Caco-2 (cell line): ENCODE results near the gene ZNF830. TPM values are rescaled to one million over a fixed set of nuclear protein-coding genes. Genes with fewer than 3 reads are reported as not detected.

Source experiments
- BruUV-seq: library from RNA; stranded (reverse); fragments of 400-500 nt; replicated peaks from 2 replicates; lab custom pipeline; 2021; lab: Mats Ljungman, UMichigan
- CTCF ChIA-PET: fragments of 300-600 bp; sonication (Branson Sonifier 250); formaldehyde crosslinking; loops from one replicate; lab custom pipeline; 2022; ENCODE audit warnings: antibody characterized with exemption; lab: Charles Lee
- POLR2A ChIA-PET: fragments of 300-600 bp; sonication (Branson Sonifier 250); formaldehyde crosslinking; loops from one replicate; lab custom pipeline; 2022; ENCODE audit warnings: antibody characterized with exemption; lab: Charles Lee
- DNase-seq, 2 experiments: peaks; one replicate each; pipeline versions ENCODE4 v3.0.0 to v3.0.0-alpha.2; 2020 to 2022
- H3K27me3 ChIP-seq: replicated peaks from 2 replicates; pipeline ENCODE4 v1.6.0; 2011; ENCODE audit warnings: low read length; ENCODE audit not compliant: control insufficient read depth, insufficient read depth
- H3K36me3 ChIP-seq: 2 replicates; pipeline ENCODE4 v1.5.1; 2011; ENCODE audit warnings: low read length; ENCODE audit not compliant: control insufficient read depth, insufficient read depth
- H3K4me1 ChIP-seq: fragments of 250-450 bp; sonication (Bioruptor Pico); 2 replicates; pipeline ENCODE4 v1.5.1; 2020; ENCODE audit warnings: mild to moderate bottlenecking
- H3K4me3 ChIP-seq: 2 replicates; pipeline ENCODE4 v1.5.1; 2011; ENCODE audit warnings: low read depth, mild to moderate bottlenecking, control low read depth, low read length
- H3K9me3 ChIP-seq: fragments of 250-450 bp; sonication (Bioruptor Pico); 2 replicates; pipeline ENCODE4 v1.5.1; 2020; ENCODE audit warnings: mild to moderate bottlenecking, moderate library complexity
- H3K27ac Mint-ChIP-seq: one replicate; pipeline ENCODE4 v1.8.0; 2022; ENCODE audit warnings: mixed read lengths; ENCODE audit not compliant: unreplicated experiment
- H3K27me3 Mint-ChIP-seq: one replicate; pipeline ENCODE4 v1.8.0; 2022; ENCODE audit warnings: mixed read lengths; ENCODE audit not compliant: insufficient read depth, unreplicated experiment
- H3K36me3 Mint-ChIP-seq: one replicate; pipeline ENCODE4 v1.8.0; 2022; ENCODE audit warnings: mild to moderate bottlenecking, mixed read lengths; ENCODE audit not compliant: insufficient read depth, unreplicated experiment
- H3K4me1 Mint-ChIP-seq: one replicate; pipeline ENCODE4 v1.8.0; 2022; ENCODE audit warnings: low read depth, mixed read lengths; ENCODE audit not compliant: unreplicated experiment
- H3K4me3 Mint-ChIP-seq: one replicate; pipeline ENCODE4 v1.8.0; 2022; ENCODE audit warnings: mild to moderate bottlenecking, moderate library complexity, mixed read lengths; ENCODE audit not compliant: unreplicated experiment
- H3K9me3 Mint-ChIP-seq: one replicate; pipeline ENCODE4 v1.8.0; 2022; ENCODE audit warnings: mixed read lengths; ENCODE audit not compliant: unreplicated experiment
- CTCF ChIP-seq, 2 experiments: fragments of 200-600 bp in 1 of 2; IDR thresholded peaks; 1 replicate in 1 of 2; 2 replicates in 1 of 2; pipeline versions ENCODE4 v1.5.1 to v1.8.0; 2011 to 2022; ENCODE audit warnings: antibody characterized with exemption in 1 of 2, control low read depth in 1 of 2, inconsistent platforms in 1 of 2, low read depth in 1 of 2, low read length in 1 of 2, mild to moderate bottlenecking in 1 of 2, moderate library complexity in 1 of 2; ENCODE audit not compliant: insufficient read depth in 1 of 2, severe bottlenecking in 1 of 2, unreplicated experiment in 1 of 2
- intact Hi-C: fragments of 100-400 bp; cut with micrococcal nuclease; formaldehyde crosslinking; loops from one replicate; pipeline ENCODE4 v1.10.0; 2022; ENCODE audit not compliant: unreplicated experiment
- total RNA-seq: library from RNA; stranded (reverse); gene quantifications from 2 replicates; pipeline ENCODE4 v1.2.3, GENCODE V29; 2022

ZNF830 gene
- total RNA-seq, 1 experiment from 2014 or later, result 25.0 TPM

- Histone ChIP-seq H3K4me3 (no peak overlapping the region), H3K4me1 (no peaks in the 10 kb centered on the region), H3K9me3 (no peaks in the 10 kb centered on the region), H3K36me3 (peaks cover 4% of the 10 kb centered on the region), H3K27me3 (no peaks in the 10 kb centered on the region)
- no peak for TF ChIP-seq CTCF (IDR thresholded peaks at IDR 0.05; ENCODE audit: insufficient read depth in 1 of 2, low read depth in 1 of 2, low read length in 1 of 2, severe bottlenecking in 1 of 2, unreplicated experiment in 1 of 2)
- no peak overlapping the region for H3K27ac Mint-ChIP-seq
- BruUV-seq, result no TSS peak
- ChIA-PET POLR2A (no interaction called here), CTCF (no interaction called here)
- no peaks in the 10 kb centered on the region for H3K9me3 Mint-ChIP-seq
- H3K4me1 Mint-ChIP-seq, result peaks cover 7% of the 10 kb centered on the region
- H3K4me3 Mint-ChIP-seq, result no peak overlapping the region
- no peaks in the 10 kb centered on the region for H3K27me3 Mint-ChIP-seq
- peaks cover 43% of the 10 kb centered on the region for H3K36me3 Mint-ChIP-seq
- no peak for DNase-seq
- intact Hi-C loops, result no loop called here
These were observed 45.6 kb downstream of the ZNF830 start for GRCh38 chr17:35006961-35007360.

GRCh38 chr17:35010093-35010492 lies 48.8 kb downstream of the ZNF830 start:
- POLR2A ChIA-PET, result no interaction called here
- DNase-seq, result no peak

DNA sequence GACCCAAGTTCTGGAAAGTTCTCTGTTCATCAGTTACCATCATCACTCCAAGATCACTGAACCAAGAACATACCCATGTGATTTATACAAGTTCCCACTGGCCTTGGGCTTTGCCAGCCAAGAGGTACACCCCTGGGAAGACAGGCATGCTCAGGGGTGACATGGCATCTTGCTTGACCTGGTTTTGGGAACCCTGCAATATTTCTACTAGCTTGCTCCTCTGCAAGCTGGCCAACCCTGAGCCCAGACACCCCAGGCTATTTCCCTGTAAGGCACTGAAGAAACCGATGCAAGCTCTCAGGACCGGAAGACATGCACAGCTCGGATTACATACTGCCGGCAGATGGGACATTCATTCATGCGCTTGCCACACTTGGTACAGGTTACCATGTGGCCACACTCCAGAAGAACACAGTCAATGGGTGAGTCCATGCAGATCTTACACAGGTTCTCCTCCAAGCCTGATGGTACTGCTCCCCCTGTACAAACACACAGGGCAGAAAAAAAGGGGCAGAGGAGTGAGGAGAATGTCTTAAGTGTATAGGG lies 50.4 kb downstream of the ZNF830 start:
- TSS peak; percentile 17 for BruUV-seq
- DNase-seq, result no peak
- ChIA-PET POLR2A (no interaction called here), CTCF (interaction anchor here (1.1 kb wide), 1 partner anchor 108 kb away, joined by 3 read pairs; the partner anchor contains the start of gene RAD51D)
- no peak overlapping the region for H3K4me3 ChIP-seq
- Mint-ChIP-seq H3K36me3 (peaks cover 48% of the 10 kb centered on the region), H3K27me3 (no peaks in the 10 kb centered on the region), H3K27ac (no peak overlapping the region), H3K4me1 (peaks cover 7% of the 10 kb centered on the region), H3K4me3 (no peak overlapping the region), H3K9me3 (no peaks in the 10 kb centered on the region)
- H3K9me3 ChIP-seq, result no peaks in the 10 kb centered on the region
- no peaks in the 10 kb centered on the region for H3K4me1 ChIP-seq
- no peak for TF ChIP-seq CTCF (IDR thresholded peaks at IDR 0.05; ENCODE audit: insufficient read depth in 1 of 2, low read depth in 1 of 2, low read length in 1 of 2, severe bottlenecking in 1 of 2, unreplicated experiment in 1 of 2)
- intact Hi-C loops, result no loop called here
- no peaks in the 10 kb centered on the region for H3K27me3 ChIP-seq
- peaks cover 2% of the 10 kb centered on the region for H3K36me3 ChIP-seq

More at GRCh38 chr17:35010093-35010492, 48.8 kb downstream of the ZNF830 start:
- Mint-ChIP-seq H3K9me3 (no peaks in the 10 kb centered on the region), H3K4me1 (peaks cover 7% of the 10 kb centered on the region), H3K27ac (no peak overlapping the region), H3K36me3 (peaks cover 52% of the 10 kb centered on the region), H3K4me3 (no peak overlapping the region), H3K27me3 (no peaks in the 10 kb centered on the region)
- Histone ChIP-seq H3K9me3 (no peaks in the 10 kb centered on the region), H3K4me1 (no peaks in the 10 kb centered on the region), H3K36me3 (no peaks in the 10 kb centered on the region; the same call in 1 of the 2 replicates), H3K27me3 (no peaks in the 10 kb centered on the region), H3K4me3 (no peak overlapping the region)
- intact Hi-C loops, result no loop called here
- no TSS peak for BruUV-seq
- TF ChIP-seq CTCF (IDR thresholded peaks at IDR 0.05; ENCODE audit: insufficient read depth in 1 of 2, low read depth in 1 of 2, low read length in 1 of 2, severe bottlenecking in 1 of 2, unreplicated experiment in 1 of 2), result no peak
- CTCF ChIA-PET, result no interaction called here

Other genes with a start within 250 kb of the ZNF830 start
- gene CCT6B, start 80 bp upstream of the ZNF830 start, total RNA-seq, result 1.5 and 1.8 TPM in 2 replicates
- gene LIG3, start 19.0 kb downstream of the ZNF830 start, total RNA-seq, result 49.9 and 55.3 TPM in 2 replicates
- 27.9 and 29.6 TPM in 2 replicates for gene RFFL, start 102.2 kb downstream of the ZNF830 start, total RNA-seq
- 31.8 and 31.9 TPM in 2 replicates for gene RAD51D, start 158.3 kb downstream of the ZNF830 start, total RNA-seq
- not detected in 2 replicates for gene FNDC8, start 160.1 kb downstream of the ZNF830 start, total RNA-seq
- 24.8 and 26.2 TPM in 2 replicates for gene NLE1, start 180.8 kb downstream of the ZNF830 start, total RNA-seq
- gene UNC45B, start 186.3 kb downstream of the ZNF830 start, total RNA-seq, result not detected in 2 replicates
- gene SLC35G3, start 232.9 kb downstream of the ZNF830 start, total RNA-seq, result not detected in 2 replicates